Astrocyte (in vitro differentiated cells and primary cell): ENCODE data around the gene TBL1XR1. TPM values are rescaled to one million over a fixed set of nuclear protein-coding genes. Genes with fewer than 3 reads are reported as not detected.

ENCODE experiments used
- DNase-seq: peaks from one replicate; pipeline ENCODE4 v3.0.0-alpha.2; 2010; ENCODE audit warnings: low read depth
- FAIRE-seq: peaks from 2 replicates; lab custom pipeline; 2011; peaks lifted over from hg19 to GRCh38; lab: Jason Lieb, UNC
- H2AFZ ChIP-seq: 2 replicates; pipeline ENCODE4 v1.6.0; 2012; ENCODE audit warnings: low read depth, low read length, inconsistent platforms
- H3K27ac ChIP-seq: 2 replicates; pipeline ENCODE4 v1.5.1; 2011; ENCODE audit warnings: low read depth, low read length, inconsistent platforms
- H3K27me3 ChIP-seq: 2 replicates; pipeline ENCODE4 v1.6.0; 2011; ENCODE audit warnings: low read length, inconsistent platforms; ENCODE audit not compliant: insufficient read depth
- H3K36me3 ChIP-seq: 2 replicates; pipeline ENCODE4 v1.5.1; 2011; ENCODE audit warnings: low read length, inconsistent platforms; ENCODE audit not compliant: insufficient read depth
- H3K4me1 ChIP-seq: 2 replicates; pipeline ENCODE4 v1.5.1; 2011; ENCODE audit warnings: low read length, inconsistent platforms; ENCODE audit not compliant: insufficient read depth
- H3K4me2 ChIP-seq: 2 replicates; pipeline ENCODE4 v1.6.0; 2012; ENCODE audit warnings: low read length, inconsistent platforms
- H3K4me3 ChIP-seq: 2 replicates; pipeline ENCODE4 v1.5.1; 2011; ENCODE audit warnings: low read depth, mild to moderate bottlenecking, low read length, inconsistent platforms; ENCODE audit not compliant: insufficient read depth
- H3K79me2 ChIP-seq: 2 replicates; pipeline ENCODE4 v1.6.0; 2012; ENCODE audit warnings: mild to moderate bottlenecking, low read length, inconsistent platforms; ENCODE audit not compliant: insufficient read depth
- H3K9ac ChIP-seq: 2 replicates; pipeline ENCODE4 v1.6.0; 2012; ENCODE audit warnings: mild to moderate bottlenecking, low read length, inconsistent platforms
- H3K9me3 ChIP-seq: 2 replicates; pipeline ENCODE4 v1.5.1; 2012; ENCODE audit warnings: low read depth, mild to moderate bottlenecking, low read length, inconsistent platforms; ENCODE audit not compliant: insufficient read depth
- H4K20me1 ChIP-seq: 2 replicates; pipeline ENCODE4 v1.6.0; 2012; ENCODE audit warnings: low read length, inconsistent platforms; ENCODE audit not compliant: insufficient read depth
- H3K27ac Mint-ChIP-seq: one replicate; pipeline ENCODE4 v1.8.0; 2021; ENCODE audit warnings: mild to moderate bottlenecking, mixed read lengths; ENCODE audit not compliant: unreplicated experiment
- H3K27me3 Mint-ChIP-seq: one replicate; pipeline ENCODE4 v1.8.0; 2021; ENCODE audit warnings: low read depth, mixed read lengths; ENCODE audit not compliant: unreplicated experiment
- H3K36me3 Mint-ChIP-seq: one replicate; pipeline ENCODE4 v1.8.0; 2021; ENCODE audit warnings: low read depth, mixed read lengths; ENCODE audit not compliant: unreplicated experiment
- H3K4me1 Mint-ChIP-seq: one replicate; pipeline ENCODE4 v1.8.0; 2021; ENCODE audit warnings: low read depth, mixed read lengths; ENCODE audit not compliant: unreplicated experiment
- H3K4me3 Mint-ChIP-seq: one replicate; pipeline ENCODE4 v1.8.0; 2021; ENCODE audit warnings: mild to moderate bottlenecking, moderate library complexity, mixed read lengths; ENCODE audit not compliant: unreplicated experiment
- H3K9me3 Mint-ChIP-seq: one replicate; pipeline ENCODE4 v1.8.0; 2021; ENCODE audit warnings: mild to moderate bottlenecking, mixed read lengths; ENCODE audit not compliant: unreplicated experiment
- CTCF ChIP-seq: IDR thresholded peaks from 2 replicates; pipeline ENCODE4 v1.5.1; 2011; ENCODE audit warnings: low read depth, mild to moderate bottlenecking, inconsistent platforms, low read length, moderate library complexity; ENCODE audit not compliant: insufficient read depth
- EZH2 ChIP-seq: IDR thresholded peaks from 2 replicates; pipeline ENCODE4 v1.6.1; 2012; ENCODE audit warnings: mild to moderate bottlenecking, low read length, inconsistent platforms; ENCODE audit not compliant: insufficient read depth
- total RNA-seq: library from RNA; stranded (reverse); gene quantifications from 2 replicates; pipeline ENCODE4 v1.2.1, GENCODE V29; 2021

The TBL1XR1 gene
- total RNA-seq, 1 donor from 2014 or later = 140 TPM

GRCh38 chr3:177211503-177212277 is 14.4 kb upstream of the TBL1XR1 start:
- DNase-seq (no peak), FAIRE-seq (no peak)
- TF ChIP-seq CTCF (no peak), EZH2 (no peak)
- Histone ChIP-seq H3K4me2 (no peak overlapping the region), H3K36me3 (no peaks in the 10 kb centered on the region), H3K4me1 (no peaks in the 10 kb centered on the region), H2AFZ (no peak overlapping the region), H4K20me1 (no peaks in the 10 kb centered on the region), H3K27me3 (no peaks in the 10 kb centered on the region), H3K79me2 (no peaks in the 10 kb centered on the region), H3K9me3 (no peaks in the 10 kb centered on the region), H3K4me3 (no peak overlapping the region), H3K27ac (no peak overlapping the region), H3K9ac (no peak overlapping the region)
- Mint-ChIP-seq H3K9me3 (no peaks in the 10 kb centered on the region), H3K4me1 (no peaks in the 10 kb centered on the region), H3K4me3 (no peak overlapping the region), H3K27me3 (no peaks in the 10 kb centered on the region), H3K36me3 (peaks cover 2% of the 10 kb centered on the region), H3K27ac (no peak overlapping the region)

- Histone ChIP-seq H3K79me2 (no peaks in the 10 kb centered on the region), H3K4me3 (no peak overlapping the region), H2AFZ (no peak overlapping the region), H3K9ac (no peak overlapping the region), H3K36me3 (no peaks in the 10 kb centered on the region), H3K27me3 (no peaks in the 10 kb centered on the region), H3K4me1 (no peaks in the 10 kb centered on the region), H3K27ac (no peak overlapping the region), H4K20me1 (no peaks in the 10 kb centered on the region), H3K9me3 (no peaks in the 10 kb centered on the region), H3K4me2 (no peak overlapping the region)
- Mint-ChIP-seq H3K4me1 (no peaks in the 10 kb centered on the region), H3K9me3 (no peaks in the 10 kb centered on the region), H3K27me3 (no peaks in the 10 kb centered on the region), H3K27ac (no peak overlapping the region), H3K36me3 (peaks cover 2% of the 10 kb centered on the region), H3K4me3 (no peak overlapping the region)
- no peak for TF ChIP-seq CTCF
- TF ChIP-seq EZH2 = no peak
- DNase-seq (no peak), FAIRE-seq (no peak)
These were observed 13.6 kb upstream of the TBL1XR1 start for GRCh38 chr3:177210744-177211502.
